Fibroblast of villous mesenchyme (primary cell): ENCODE data around the gene NOP14. TPM values are rescaled to one million over a fixed set of nuclear protein-coding genes. Genes with fewer than 3 reads are reported as not detected.
"Not testable (repeated sequence)": the region's sequence is repeated elsewhere in the genome, so short reads cannot be mapped to it uniquely, and the experiment has no call there.

Experiments
- DNase-seq: peaks from one replicate; pipeline ENCODE4 v3.0.0-alpha.2; 2010; ENCODE audit warnings: low read depth
- H3K4me3 ChIP-seq: 2 replicates; pipeline ENCODE4 v1.5.1; 2011; ENCODE audit warnings: low read depth, mild to moderate bottlenecking, low read length
- CTCF ChIP-seq: IDR thresholded peaks from 2 replicates; pipeline ENCODE4 v1.5.1; 2012; ENCODE audit warnings: low read depth, mild to moderate bottlenecking, low read length; ENCODE audit not compliant: insufficient read depth
- total RNA-seq: library from RNA; depleted of rRNA; stranded (reverse); fragments of >200 nt; gene quantifications from 2 replicates; pipeline ENCODE4 v1.2.3, GENCODE V29; 2012

NOP14 gene
- total RNA-seq, 1 donor, result 26.3 TPM

GRCh38 chr4:2942037-2942531 is 21.1 kb downstream of the NOP14 start:
- TF ChIP-seq CTCF, result no peak
- DNase-seq, result no peak
- H3K4me3 ChIP-seq, result no peak overlapping the region

GRCh38 chr4:2941138-2942036 is 21.8 kb downstream of the NOP14 start:
- no peak for TF ChIP-seq CTCF
- H3K4me3 ChIP-seq, result no peak overlapping the region
- no peak for DNase-seq

GRCh38 chr4:2940267-2941137 is 22.7 kb downstream of the NOP14 start:
- no peak overlapping the region for H3K4me3 ChIP-seq
- TF ChIP-seq CTCF, result no peak

GRCh38 chr4:2939383-2940243 is 23.6 kb downstream of the NOP14 start:
- DNase-seq, result no peak
- no peak overlapping the region for H3K4me3 ChIP-seq
- TF ChIP-seq CTCF, result no peak

More at GRCh38 chr4:2940267-2941137, 22.7 kb downstream of the NOP14 start:
- no peak for DNase-seq

- no peak for TF ChIP-seq CTCF
- no peak overlapping the region for H3K4me3 ChIP-seq
- no peak for DNase-seq
Observed at GRCh38 chr4:2938906-2939305, 24.3 kb downstream of the NOP14 start.

- H3K4me3 ChIP-seq, DNase-seq: not testable (repeated sequence)
Observed at GRCh38 chr4:2938411-2938810, 24.8 kb downstream of the NOP14 start.
